Body of pancreas (tissue), 4 donors: ENCODE results near the gene PTPRT.

Experiments used
- CTCF ChIP-seq, 7 experiments: fragments of 450-650 bp in 4 of 7; fragments of 200-600 bp in 3 of 7; sonication (generic) in 3 of 7; IDR thresholded peaks; one replicate each; pipeline ENCODE4 v1.5.1; 2016 to 2019; ENCODE audit warnings: antibody characterized with exemption in 7 of 7
- POLR2A ChIP-seq, 3 donors: fragments of 450-650 bp; IDR thresholded peaks; one replicate each; pipeline ENCODE4 v1.6.1; 2016; ENCODE audit warnings: antibody characterized with exemption in 3 of 3, mild to moderate bottlenecking in 2 of 3

GRCh38 chr20:42401613-42402012, 788.1 kb downstream of the PTPRT start:
- TF ChIP-seq CTCF (IDR thresholded peaks at IDR 0.05) = no peak
- no peak for TF ChIP-seq POLR2A (IDR thresholded peaks at IDR 0.05)
